CD8-positive, alpha-beta memory T cell (primary cell): ENCODE results near the gene GTF3A. TPM values are rescaled to one million over a fixed set of nuclear protein-coding genes. Genes with fewer than 3 reads are reported as not detected.

Experiments used
- CTCF ChIA-PET: fragments of 350-600 bp; sonication (Branson Sonifier 250); formaldehyde crosslinking; loops from one replicate; lab custom pipeline; 2021; ENCODE audit warnings: antibody characterized with exemption; lab: Charles Lee
- POLR2A ChIA-PET: fragments of 350-600 bp; sonication (Branson Sonifier 250); formaldehyde crosslinking; loops from one replicate; lab custom pipeline; 2021; ENCODE audit warnings: antibody characterized with exemption; lab: Charles Lee
- DNase-seq, 5 donors: peaks; one replicate each; pipeline versions ENCODE4 v3.0.0 to v3.0.0-alpha.2; 2020 to 2022; ENCODE audit warnings: mixed read lengths in 1 of 5
- H3K27ac ChIP-seq: one replicate; pipeline ENCODE4 v1.7.0; 2013; ENCODE audit warnings: low read depth, mild to moderate bottlenecking, low read length, moderate library complexity
- H3K27me3 ChIP-seq: 2 replicates; pipeline ENCODE4 v1.7.0; 2013; ENCODE audit warnings: low read length, mild to moderate bottlenecking; ENCODE audit not compliant: insufficient read depth, poor library complexity, severe bottlenecking
- H3K36me3 ChIP-seq: 2 replicates; pipeline ENCODE4 v1.7.0; 2013; ENCODE audit warnings: mild to moderate bottlenecking, low read length, moderate library complexity; ENCODE audit not compliant: insufficient read depth
- H3K4me1 ChIP-seq: 2 replicates; pipeline ENCODE4 v1.7.0; 2013; ENCODE audit warnings: mild to moderate bottlenecking, low read length, moderate library complexity; ENCODE audit not compliant: insufficient read depth
- H3K4me3 ChIP-seq: 2 replicates; pipeline ENCODE4 v1.7.0; 2013; ENCODE audit warnings: mild to moderate bottlenecking, low read length
- H3K9me3 ChIP-seq: 2 replicates; pipeline ENCODE4 v1.7.0; 2013; ENCODE audit warnings: mild to moderate bottlenecking, low read length
- H3K27ac Mint-ChIP-seq, 8 donors: one replicate each; pipeline ENCODE4 v1.8.0; 2020 to 2021; ENCODE audit warnings: mixed read lengths in 8 of 8, mild to moderate bottlenecking in 6 of 8, inconsistent platforms in 3 of 8, moderate library complexity in 3 of 8
- H3K27me3 Mint-ChIP-seq, 2 donors: one replicate each; pipeline ENCODE4 v1.8.0; 2020 to 2021; ENCODE audit warnings: mixed read lengths in 2 of 2, mild to moderate bottlenecking in 1 of 2, moderate library complexity in 1 of 2
- H3K36me3 Mint-ChIP-seq, 3 donors: one replicate each; pipeline ENCODE4 v1.8.0; 2020 to 2021; ENCODE audit warnings: mixed read lengths in 3 of 3, inconsistent platforms in 1 of 3, mild to moderate bottlenecking in 1 of 3
- H3K4me1 Mint-ChIP-seq, 3 donors: one replicate each; pipeline ENCODE4 v1.8.0; 2020 to 2021; ENCODE audit warnings: mixed read lengths in 3 of 3, inconsistent platforms in 1 of 3, mild to moderate bottlenecking in 1 of 3
- H3K4me3 Mint-ChIP-seq, 7 donors: one replicate each; pipeline ENCODE4 v1.8.0; 2020 to 2021; ENCODE audit warnings: mixed read lengths in 7 of 7, mild to moderate bottlenecking in 6 of 7, moderate library complexity in 4 of 7, inconsistent platforms in 2 of 7
- H3K9me3 Mint-ChIP-seq, 5 donors: one replicate each; pipeline ENCODE4 v1.8.0; 2020 to 2022; ENCODE audit warnings: mixed read lengths in 5 of 5, mild to moderate bottlenecking in 3 of 5, moderate library complexity in 2 of 5, inconsistent platforms in 1 of 5
- polyA plus RNA-seq: library from polyadenylated mRNA; unstranded; fragments of 300-500 nt; fragmentation: Illumina TruSeq; gene quantifications from one replicate; pipeline ENCODE4 v1.2.3, GENCODE V29; 2021
- total RNA-seq, 2 experiments: library from RNA; stranded (reverse); gene quantifications; one replicate each; pipeline ENCODE4 v1.2.3, GENCODE V29; 2021

GTF3A gene
- total RNA-seq (100 to 1,000 TPM; 296 to 323 TPM), polyA plus RNA-seq (606 TPM)

DNA sequence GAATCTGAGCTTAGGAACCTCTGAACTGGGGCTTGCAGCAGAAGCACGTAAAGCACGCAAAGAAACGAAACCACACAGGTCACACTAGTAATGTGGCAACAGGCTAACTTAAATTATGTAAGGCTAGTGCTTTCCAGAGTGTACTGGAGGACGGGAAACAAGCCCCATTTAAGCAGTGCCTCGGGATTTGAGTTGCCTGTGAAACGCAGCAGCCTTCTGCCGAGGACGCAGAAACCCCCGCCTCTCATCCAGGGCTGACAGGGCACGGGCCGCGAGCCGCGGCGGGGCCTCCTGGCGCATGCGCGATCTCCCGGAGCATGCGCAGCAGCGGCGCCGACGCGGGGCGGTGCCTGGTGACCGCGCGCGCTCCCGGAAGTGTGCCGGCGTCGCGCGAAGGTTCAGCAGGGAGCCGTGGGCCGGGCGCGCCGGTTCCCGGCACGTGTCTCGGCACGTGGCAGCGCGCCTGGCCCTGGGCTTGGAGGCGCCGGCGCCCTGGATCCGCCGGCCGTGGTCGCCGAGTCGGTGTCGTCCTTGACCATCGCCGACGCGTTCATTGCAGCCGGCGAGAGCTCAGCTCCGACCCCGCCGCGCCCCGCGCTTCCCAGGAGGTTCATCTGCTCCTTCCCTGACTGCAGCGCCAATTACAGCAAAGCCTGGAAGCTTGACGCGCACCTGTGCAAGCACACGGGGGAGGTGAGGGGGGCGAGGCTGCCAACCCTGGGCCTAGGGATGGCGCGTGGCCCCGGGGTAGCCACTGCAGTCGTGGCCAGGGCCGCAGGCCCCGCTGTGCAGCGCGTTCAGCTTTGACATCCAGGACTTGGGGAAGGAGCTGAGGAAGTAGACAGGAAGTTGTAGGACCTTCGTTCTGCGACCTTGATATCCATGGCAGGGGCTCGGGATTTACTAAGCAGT, at the start of gene GTF3A:
Gene GTF3A, plus strand, starts transcription at position 374 of the 912 bp plus-strand sequence.
- peaks cover 10 to 44% (median 12%) of the 10 kb centered on the region in 3 donors for H3K36me3 Mint-ChIP-seq
- H3K9me3 Mint-ChIP-seq = no peaks in the 10 kb centered on the region
- peak; percentile 81 to 93 (median 90) for DNase-seq
- Histone ChIP-seq H3K36me3 (peaks cover 24% of the 10 kb centered on the region), H3K9me3 (no peaks in the 10 kb centered on the region), H3K4me1 (peaks cover 50% of the 10 kb centered on the region), H3K27ac (peak within 1 kb of the TSS; percentile 77), H3K4me3 (peak within 1 kb of the TSS; percentile 91), H3K27me3 (no peaks in the 10 kb centered on the region)
- no peaks in the 10 kb centered on the region for H3K27me3 Mint-ChIP-seq
- ChIA-PET POLR2A (interaction anchor here (0.6 to 6.2 kb wide), 5 partner anchors 18 to 1190 kb away, joined by 3 to 128 read pairs (median 3); partner anchors contain the start of genes LNX2 and MTIF3), CTCF (interaction anchor here (0.9 to 6.0 kb wide), 13 partner anchors 10 to 196 kb away, joined by 3 to 74 read pairs (median 9); partner anchors contain the start of genes LNX2, MTIF3 and POLR1D)
- peak within 1 kb of the TSS; percentile 84 to 95 (median 91) for H3K4me3 Mint-ChIP-seq
- H3K27ac Mint-ChIP-seq = peak within 1 kb of the TSS; percentile 90 to 99 (median 96)
- H3K4me1 Mint-ChIP-seq = peaks cover 38 to 56% (median 52%) of the 10 kb centered on the region in 3 donors

GRCh38 chr13:27374650-27375049, 49.8 kb upstream of the GTF3A start:
- CTCF ChIA-PET = interaction anchor here (0.9 to 6.4 kb wide), 7 partner anchors 12 to 609 kb away, joined by 3 to 74 read pairs (median 4); no protein-coding TSS in a partner anchor
- H3K27ac Mint-ChIP-seq = no peak overlapping the region
- H3K4me3 ChIP-seq = no peak overlapping the region
- POLR2A ChIA-PET = no interaction called here
- H3K36me3 Mint-ChIP-seq = no peaks in the 10 kb centered on the region
- no peaks in the 10 kb centered on the region for H3K4me1 ChIP-seq
- H3K36me3 ChIP-seq = no peaks in the 10 kb centered on the region
- H3K27me3 Mint-ChIP-seq = peaks cover 15 to 44% of the 10 kb centered on the region in 2 donors
- DNase-seq = peak in 4 of 5 donors; percentile 28 to 65 (median 42)
- no peak overlapping the region for H3K4me3 Mint-ChIP-seq
- H3K9me3 Mint-ChIP-seq = no peaks in the 10 kb centered on the region
- peaks cover 4 to 7% (median 6%) of the 10 kb centered on the region in 3 donors for H3K4me1 Mint-ChIP-seq
- H3K9me3 ChIP-seq = no peaks in the 10 kb centered on the region
- H3K27ac ChIP-seq = no peak overlapping the region
- H3K27me3 ChIP-seq = no peaks in the 10 kb centered on the region

DNA sequence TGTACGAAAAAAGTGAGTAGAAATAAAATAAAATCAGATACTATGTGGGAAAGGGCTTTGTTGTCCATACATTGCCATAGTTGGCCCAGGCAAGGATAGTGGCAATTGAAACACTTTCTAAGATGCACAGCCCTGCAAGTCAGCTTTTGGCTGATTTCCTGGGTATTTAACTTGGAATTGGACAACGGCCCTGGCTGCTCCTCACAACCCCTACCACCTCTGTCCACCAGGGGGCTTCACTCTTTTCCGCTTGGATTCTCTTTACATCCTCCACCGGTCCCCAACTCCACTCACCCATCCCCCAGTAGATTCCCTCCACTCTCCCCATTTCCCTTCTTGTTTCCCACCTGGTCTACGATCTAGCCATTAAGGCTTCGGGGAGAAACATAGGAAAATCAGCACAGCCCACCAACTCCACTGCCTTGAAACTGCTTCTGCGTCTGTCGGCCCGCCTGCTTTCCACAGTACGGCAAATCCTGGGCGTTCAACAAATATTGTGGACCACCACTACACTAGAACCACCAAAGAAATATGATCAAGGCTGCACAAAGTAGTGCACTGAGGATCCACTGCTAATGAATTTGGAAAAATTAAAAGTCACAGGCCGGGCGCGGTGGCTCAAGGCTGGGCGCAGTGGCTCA, 48.6 kb upstream of the GTF3A start:
- Mint-ChIP-seq H3K4me1 (peaks cover 3 to 7% (median 4%) of the 10 kb centered on the region in 3 donors), H3K27ac (no peak overlapping the region), H3K4me3 (no peak overlapping the region), H3K27me3 (peaks cover 17 to 47% of the 10 kb centered on the region in 2 donors), H3K9me3 (no peaks in the 10 kb centered on the region), H3K36me3 (no peaks in the 10 kb centered on the region)
- POLR2A ChIA-PET = interaction anchor here (0.7 kb wide), 1 partner anchor 245 kb away, joined by 4 read pairs; the partner anchor contains the start of gene LNX2
- CTCF ChIA-PET = interaction anchor here (0.9 to 6.4 kb wide), 6 partner anchors 14 to 455 kb away, joined by 3 to 74 read pairs (median 4); no protein-coding TSS in a partner anchor
- no peaks in the 10 kb centered on the region for H3K9me3 ChIP-seq
- H3K4me3 ChIP-seq = no peak overlapping the region
- peak; percentile 20 to 65 (median 37) for DNase-seq
- H3K27me3 ChIP-seq = no peaks in the 10 kb centered on the region
- H3K27ac ChIP-seq = no peak overlapping the region
- no peaks in the 10 kb centered on the region for H3K4me1 ChIP-seq
- H3K36me3 ChIP-seq = no peaks in the 10 kb centered on the region

DNA sequence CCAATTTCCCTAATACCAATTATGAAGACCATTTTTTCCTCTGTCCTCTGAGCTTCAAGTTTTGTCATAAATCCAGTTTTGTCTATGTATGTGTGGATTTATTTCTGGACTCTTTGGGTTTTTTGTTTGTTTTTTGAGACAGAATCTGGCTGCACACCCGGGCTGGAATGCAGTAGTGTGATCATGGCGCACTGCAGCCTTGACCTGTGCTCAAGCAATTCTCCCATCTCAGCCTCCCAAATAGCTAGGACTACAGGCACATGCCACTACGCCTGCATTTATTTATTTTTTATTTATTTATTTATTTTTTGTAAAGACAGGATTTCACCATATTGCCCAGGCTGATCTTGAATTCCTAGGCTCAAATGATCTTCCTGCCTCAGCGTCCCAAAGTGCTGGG, 45.3 kb upstream of the GTF3A start:
- no peak overlapping the region for H3K27ac ChIP-seq
- H3K4me3 ChIP-seq = no peak overlapping the region
- Mint-ChIP-seq H3K4me3 (no peak overlapping the region), H3K36me3 (no peaks in the 10 kb centered on the region), H3K4me1 (peaks cover 3 to 7% (median 4%) of the 10 kb centered on the region in 3 donors), H3K27me3 (peaks cover 11 to 48% of the 10 kb centered on the region in 2 donors), H3K9me3 (no peaks in the 10 kb centered on the region), H3K27ac (no peak overlapping the region)
- CTCF ChIA-PET = interaction anchor here (1.0 to 2.9 kb wide), 3 partner anchors 17 to 451 kb away, joined by 3 to 15 read pairs (median 5); no protein-coding TSS in a partner anchor
- DNase-seq = no peak
- no peaks in the 10 kb centered on the region for H3K4me1 ChIP-seq
- POLR2A ChIA-PET = no interaction called here
- no peaks in the 10 kb centered on the region for H3K36me3 ChIP-seq
- H3K9me3 ChIP-seq = no peaks in the 10 kb centered on the region
- no peaks in the 10 kb centered on the region for H3K27me3 ChIP-seq

GRCh38 chr13:27379694-27380641, 44.5 kb upstream of the GTF3A start:
- Mint-ChIP-seq H3K36me3 (no peaks in the 10 kb centered on the region), H3K4me1 (no peaks in the 10 kb centered on the region), H3K27ac (no peak overlapping the region), H3K4me3 (no peak overlapping the region), H3K9me3 (no peaks in the 10 kb centered on the region), H3K27me3 (peaks cover 11 to 45% of the 10 kb centered on the region in 2 donors)
- no peak overlapping the region for H3K4me3 ChIP-seq
- CTCF ChIA-PET = interaction anchor here (0.9 to 2.9 kb wide), 3 partner anchors 18 to 608 kb away, joined by 3 to 15 read pairs (median 5); partner anchors contain the start of gene URAD
- POLR2A ChIA-PET = no interaction called here
- no peak overlapping the region for H3K27ac ChIP-seq
- no peaks in the 10 kb centered on the region for H3K36me3 ChIP-seq
- no peaks in the 10 kb centered on the region for H3K27me3 ChIP-seq
- H3K4me1 ChIP-seq = no peaks in the 10 kb centered on the region
- H3K9me3 ChIP-seq = no peaks in the 10 kb centered on the region
- DNase-seq = peak; percentile 20 to 60 (median 25)

DNA sequence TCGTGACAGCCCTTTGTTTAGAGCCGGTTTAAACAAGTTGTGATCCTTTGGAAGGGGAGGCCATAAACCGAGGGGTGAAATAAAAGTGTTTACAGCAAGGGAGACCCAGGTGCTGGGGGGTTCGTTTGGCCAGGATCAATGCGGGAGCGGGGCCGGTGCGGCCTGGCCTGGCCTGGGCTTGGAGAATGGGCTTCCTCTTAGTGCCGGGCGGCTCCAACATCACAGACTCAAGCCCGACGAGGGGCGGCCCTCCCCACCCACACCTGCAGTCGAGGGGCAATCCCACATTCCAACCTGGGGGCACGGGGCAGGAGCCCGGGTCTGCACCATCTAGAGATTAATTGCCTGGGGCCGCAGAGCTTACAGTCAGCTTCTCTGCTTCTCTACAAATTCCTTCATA, 42.8 kb upstream of the GTF3A start:
- H3K27me3 ChIP-seq = no peaks in the 10 kb centered on the region
- CTCF ChIA-PET = interaction anchor here (1.8 kb wide), 1 partner anchor 446 kb away, joined by 5 read pairs; no protein-coding TSS in a partner anchor

More for the DNA sequence above, 42.8 kb upstream of the GTF3A start:
- Histone ChIP-seq H3K36me3 (no peaks in the 10 kb centered on the region), H3K9me3 (no peaks in the 10 kb centered on the region), H3K27ac (no peak overlapping the region), H3K4me3 (no peak overlapping the region), H3K4me1 (no peaks in the 10 kb centered on the region)
- POLR2A ChIA-PET = no interaction called here
- H3K4me1 Mint-ChIP-seq = no peaks in the 10 kb centered on the region
- H3K27ac Mint-ChIP-seq = peak overlapping the region in 1 of 8 donors; percentile 84
- no peak overlapping the region for H3K4me3 Mint-ChIP-seq
- H3K9me3 Mint-ChIP-seq = no peaks in the 10 kb centered on the region
- DNase-seq = no peak
- H3K27me3 Mint-ChIP-seq = peaks cover 12 to 40% of the 10 kb centered on the region in 2 donors
- H3K36me3 Mint-ChIP-seq = no peaks in the 10 kb centered on the region
